ENCODE data around the gene LHX2.

Gene LHX2

GRCh38 chr9:124000161-124000783 lies 11.3 kb upstream of the LHX2 start:
- DNase-seq = no peak

GRCh38 chr9:124000784-124001457 lies 10.6 kb upstream of the LHX2 start:
- DNase-seq = no peak

- DNase-seq = no peak
These were observed 10.1 kb upstream of the LHX2 start for GRCh38 chr9:124001458-124001799.

- DNase-seq = no peak
These were observed 9.6 kb upstream of the LHX2 start for GRCh38 chr9:124001866-124002525.

- DNase-seq = no peak
These were observed 7.8 kb upstream of the LHX2 start for GRCh38 chr9:124003636-124004349.

GRCh38 chr9:124004593-124004992 lies 7.0 kb upstream of the LHX2 start:
- no peak for DNase-seq

GRCh38 chr9:124005029-124005771 lies 6.4 kb upstream of the LHX2 start:
- no peak for DNase-seq

GRCh38 chr9:124006448-124007361 lies 4.9 kb upstream of the LHX2 start:
- DNase-seq = no peak

GRCh38 chr9:124007565-124008302 lies 3.8 kb upstream of the LHX2 start:
- DNase-seq = no peak

- no peak for DNase-seq
These were observed 3.3 kb upstream of the LHX2 start for GRCh38 chr9:124008303-124008693.

GRCh38 chr9:124008694-124009530 lies 2.7 kb upstream of the LHX2 start:
- DNase-seq = no peak

GRCh38 chr9:124009531-124010217 lies 1.9 kb upstream of the LHX2 start:
- DNase-seq = no peak

- no peak for DNase-seq
These were observed 1.3 kb upstream of the LHX2 start for GRCh38 chr9:124010303-124010664.

GRCh38 chr9:124010665-124011321 lies 775 bp upstream of the LHX2 start:
- no peak for DNase-seq

- no peak for DNase-seq
These were observed 1.1 kb downstream of the LHX2 start for GRCh38 chr9:124012368-124013301.

- DNase-seq = no peak
These were observed 2.0 kb downstream of the LHX2 start for GRCh38 chr9:124013309-124014210.
